Activated T-cell treated with anti-CD3 and anti-CD28 coated beads, Interleukin-2, amount 50 U/mL, for 1 hour (primary cell): ENCODE measurements around the gene USE1.
A peak's percentile ranks its signal among the peaks of the same experiment; 100 is the strongest.

Source experiments
- DNase-seq: peaks from one replicate; pipeline ENCODE4 v3.0.0-alpha.2; 2020

Gene USE1

DNA sequence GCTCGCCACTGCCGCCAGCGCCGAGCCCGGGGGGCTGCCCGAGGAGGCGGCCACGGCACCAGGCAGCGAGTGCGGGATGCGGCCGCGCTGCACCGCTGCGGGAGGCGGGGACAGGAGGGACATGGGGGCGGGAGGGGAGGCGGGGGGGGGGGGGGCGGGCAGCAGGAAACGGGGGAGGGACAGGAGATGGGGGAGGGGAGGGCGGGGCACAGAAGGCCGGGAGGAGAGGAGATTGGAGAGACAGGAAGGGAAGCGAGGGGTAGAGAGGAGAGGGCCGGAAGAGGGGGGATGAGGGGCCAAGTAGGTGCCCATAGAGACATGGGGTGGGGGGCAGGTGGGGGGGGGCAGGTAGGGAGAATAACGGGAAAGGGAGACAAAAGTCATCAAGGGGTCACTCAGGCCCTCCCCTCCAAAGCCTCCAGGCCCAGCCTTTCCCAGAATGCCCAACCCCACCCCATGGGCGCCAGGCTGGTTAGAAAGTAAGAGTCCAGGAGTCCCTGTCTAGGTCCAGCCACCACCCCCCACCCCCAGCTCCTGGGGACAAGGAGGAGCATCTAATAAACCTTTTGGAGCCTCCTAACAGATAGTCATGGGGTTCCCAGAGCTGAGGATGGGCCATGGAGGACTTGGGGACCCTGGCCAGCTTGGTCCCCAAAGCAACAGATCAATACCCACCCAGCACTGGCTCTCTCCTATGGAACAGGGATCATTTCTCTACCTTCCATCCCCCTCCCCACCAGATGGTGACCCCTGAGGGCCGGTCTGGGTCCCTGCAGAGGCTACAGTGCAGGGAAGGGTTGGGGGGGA is 21.0 kb downstream of the USE1 start:
- no peak for DNase-seq

DNA sequence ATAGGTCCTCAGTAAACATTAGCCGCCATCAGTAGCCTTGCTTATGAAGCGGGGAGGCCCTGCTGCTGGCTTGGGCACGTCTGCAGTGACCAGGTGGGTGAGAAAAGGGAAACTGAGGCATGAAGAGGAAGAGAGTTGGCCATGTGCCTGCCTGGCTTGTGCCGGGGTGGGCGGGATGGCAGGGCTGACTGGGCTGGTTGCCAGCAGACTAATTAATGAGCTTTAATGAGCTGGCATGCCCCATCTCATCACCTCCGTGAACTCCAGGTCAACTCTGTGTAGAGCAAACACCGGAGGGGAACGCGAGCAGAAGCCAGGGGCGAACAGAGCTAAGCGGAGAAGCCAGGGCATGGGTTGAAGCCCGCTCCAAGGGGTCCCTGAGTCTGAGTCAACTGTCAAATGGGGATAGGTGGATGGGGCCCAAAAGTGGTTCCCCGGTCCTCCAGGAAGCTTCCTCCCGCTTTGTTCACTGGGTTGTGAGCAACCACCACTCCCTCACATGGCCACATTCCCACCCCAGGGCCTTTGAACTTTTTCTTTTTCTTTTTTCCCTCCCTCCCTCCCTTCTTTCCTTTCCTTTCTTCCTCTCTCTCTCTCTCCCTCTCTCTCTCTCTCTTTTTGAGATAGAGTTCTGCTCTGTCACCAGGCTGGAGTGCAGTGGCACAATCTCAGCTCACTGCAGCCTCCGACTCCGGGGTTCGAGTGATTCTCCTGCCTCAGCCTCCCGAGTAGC is 21.8 kb downstream of the USE1 start:
- DNase-seq: no peak

DNA sequence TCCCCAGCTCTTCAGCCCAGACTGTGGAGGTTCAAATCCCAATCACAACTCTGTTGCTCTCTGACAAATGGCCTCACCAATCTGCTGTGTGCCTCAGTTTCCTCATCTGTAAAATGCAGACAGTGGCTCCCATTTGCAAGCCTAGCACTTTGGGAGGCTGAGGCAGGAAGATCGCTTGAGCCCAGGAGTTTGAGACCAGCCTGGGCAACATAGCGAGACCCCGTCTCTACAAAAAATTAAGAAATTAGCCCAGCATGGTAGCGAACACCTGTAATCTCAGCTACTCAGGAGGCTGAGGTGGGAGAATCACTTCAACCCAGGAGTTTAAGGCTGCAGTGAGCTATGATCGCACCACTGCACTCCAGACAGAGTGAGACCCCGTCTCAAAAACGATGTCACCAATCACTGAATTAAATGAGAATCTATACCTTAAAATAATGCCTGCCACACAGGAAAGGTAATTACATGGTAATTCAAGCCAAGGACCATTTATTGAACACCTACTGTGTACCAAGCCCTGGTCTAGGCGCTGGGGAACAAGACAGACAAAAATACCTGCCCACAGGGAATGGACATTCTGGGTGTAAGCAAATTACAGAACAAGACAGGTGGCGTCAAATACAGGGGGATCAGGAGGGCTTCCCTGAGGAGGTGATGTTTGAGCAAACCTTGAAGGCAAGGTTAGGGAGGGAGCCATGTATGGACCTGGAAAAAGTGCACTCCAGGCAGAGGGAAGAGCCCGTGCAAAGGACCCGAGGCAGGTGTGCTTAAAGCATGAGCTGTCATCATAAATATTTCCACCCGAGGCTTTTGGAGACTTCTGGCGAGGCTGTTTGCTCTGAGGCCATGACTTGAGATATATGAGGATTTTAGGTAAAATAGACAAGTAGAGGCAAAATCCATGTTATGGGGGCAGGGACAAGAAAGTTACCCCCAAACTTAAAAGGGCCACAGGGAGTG is 22.9 kb downstream of the USE1 start:
- no peak for DNase-seq

DNA sequence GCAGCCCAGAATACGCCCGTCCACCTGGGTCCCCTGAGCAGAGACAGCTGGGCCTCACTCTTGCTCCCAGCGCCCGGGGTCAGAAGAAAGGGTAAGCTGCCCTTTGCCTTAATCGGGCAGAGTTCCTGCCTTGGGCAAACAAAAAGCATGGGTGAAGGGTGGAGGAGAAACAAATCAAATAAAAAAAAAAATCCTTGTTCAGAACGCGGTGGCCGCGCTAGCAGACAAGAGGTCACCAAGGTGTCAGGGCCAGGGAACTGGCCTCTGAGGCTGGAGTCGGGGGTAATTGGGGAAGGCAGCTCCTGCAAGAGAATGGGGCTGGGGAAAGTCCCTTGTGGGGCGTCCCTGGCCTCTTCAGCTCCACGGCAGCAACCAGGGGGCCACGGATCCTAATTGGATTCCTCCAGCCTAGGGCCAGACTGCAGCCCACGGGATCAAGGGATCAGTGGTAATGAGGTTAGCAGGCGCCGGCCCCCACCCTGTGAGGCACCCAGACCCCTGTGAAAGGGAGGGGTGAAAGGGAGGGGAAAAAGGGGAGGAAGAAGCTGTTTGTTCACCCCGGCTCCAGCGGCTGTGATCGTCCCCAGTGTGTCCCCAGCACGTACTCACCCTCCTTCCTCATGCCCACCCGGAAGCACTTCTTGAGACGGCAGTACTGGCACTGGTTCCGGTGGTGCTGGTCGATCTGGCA is 25.1 kb downstream of the USE1 start:
- DNase-seq: no peak

DNA sequence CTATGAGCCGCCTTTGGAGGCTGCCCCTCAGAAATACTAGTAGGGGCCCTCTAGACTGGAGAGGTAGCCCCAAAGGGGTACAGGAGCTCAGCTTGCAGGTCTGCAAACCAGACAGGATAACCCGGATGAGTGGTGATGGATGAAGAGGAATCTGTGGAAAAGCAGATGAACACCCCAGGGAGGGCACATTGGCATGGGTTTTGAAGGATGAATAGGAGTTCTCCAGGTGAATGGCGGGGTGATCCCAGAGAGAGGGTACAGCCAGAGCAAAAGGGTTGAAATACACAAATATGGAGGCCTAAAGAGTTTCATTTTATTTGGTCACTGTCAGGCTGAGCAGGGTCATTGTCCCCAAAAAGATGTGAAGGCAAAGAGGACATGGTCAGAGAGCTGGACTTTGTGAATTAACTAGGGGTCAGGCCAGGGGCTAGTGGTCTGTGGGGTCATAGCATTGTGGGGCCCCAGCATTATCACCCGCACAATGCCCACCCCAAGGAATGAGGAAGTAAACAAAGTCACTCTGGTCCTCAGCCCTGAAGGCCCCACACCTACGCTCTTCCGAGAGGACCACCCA is 25.8 kb downstream of the USE1 start:
- DNase-seq: no peak

DNA sequence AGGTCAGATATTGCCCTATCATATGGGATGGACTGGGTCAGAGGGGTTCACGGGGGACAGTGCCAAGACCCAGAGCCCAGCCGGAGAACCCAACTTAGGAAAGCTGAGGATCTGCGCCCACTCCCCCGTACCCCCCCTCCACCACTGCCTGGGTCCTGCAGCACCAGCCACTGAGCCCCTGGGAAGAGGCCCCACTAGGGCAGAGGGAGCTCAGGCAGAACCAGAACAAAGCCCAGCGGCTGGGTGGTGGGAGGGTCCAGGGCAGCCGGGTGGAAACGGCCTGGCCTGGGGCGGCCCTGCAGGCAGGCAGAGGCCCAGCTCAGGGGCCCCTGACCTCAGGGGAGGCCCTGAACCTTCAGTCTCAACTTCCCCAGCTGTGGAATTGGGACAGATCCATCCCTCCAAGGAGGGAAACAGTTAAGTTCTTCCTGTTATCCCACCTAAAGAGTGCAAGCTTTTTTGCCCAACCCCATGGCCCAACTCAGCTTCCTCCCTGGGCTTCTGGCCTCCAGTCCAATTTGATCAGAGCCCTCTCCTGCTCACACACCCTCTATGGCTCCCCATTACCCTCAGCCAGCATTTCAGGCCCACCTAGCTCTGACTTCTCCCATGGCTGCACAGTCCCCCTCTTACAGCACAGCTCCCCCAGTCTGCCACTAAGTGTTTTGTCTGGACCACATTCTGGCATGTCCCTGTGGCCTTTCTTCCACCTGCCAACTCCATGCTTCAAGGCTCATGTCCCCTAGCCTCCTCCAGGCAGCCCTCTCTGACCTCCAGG is 27.5 kb downstream of the USE1 start:
- DNase-seq: no peak

DNA sequence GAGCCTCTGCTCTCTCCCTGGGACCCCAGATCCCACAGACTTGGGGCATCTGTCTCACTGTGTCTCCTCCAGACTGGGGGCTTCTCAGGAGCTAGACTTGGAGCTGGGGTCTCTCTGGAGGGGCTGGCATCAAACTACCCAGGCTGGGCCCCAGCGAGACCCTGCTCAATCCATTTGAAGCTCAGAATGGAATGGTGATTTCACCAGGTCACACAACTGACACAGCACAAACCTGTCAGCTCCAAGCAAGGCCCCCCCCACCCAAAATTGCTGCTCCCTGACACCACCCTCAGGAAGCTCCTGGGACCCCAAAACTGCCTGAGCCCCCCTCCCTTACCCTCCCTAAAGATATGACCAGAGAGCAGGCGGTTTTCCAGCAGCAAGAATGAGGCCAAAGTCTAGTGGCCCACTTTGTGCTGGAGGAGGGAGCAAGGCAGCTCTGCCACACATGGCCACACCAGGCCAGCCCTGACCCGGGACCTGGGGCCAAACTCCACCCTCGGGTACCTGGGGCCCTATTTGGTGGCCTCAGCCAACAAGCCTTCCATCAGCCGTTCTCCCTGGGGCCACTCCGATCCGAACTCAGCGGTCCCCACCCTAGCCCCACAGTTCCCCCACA is 28.2 kb downstream of the USE1 start:
- no peak for DNase-seq

DNA sequence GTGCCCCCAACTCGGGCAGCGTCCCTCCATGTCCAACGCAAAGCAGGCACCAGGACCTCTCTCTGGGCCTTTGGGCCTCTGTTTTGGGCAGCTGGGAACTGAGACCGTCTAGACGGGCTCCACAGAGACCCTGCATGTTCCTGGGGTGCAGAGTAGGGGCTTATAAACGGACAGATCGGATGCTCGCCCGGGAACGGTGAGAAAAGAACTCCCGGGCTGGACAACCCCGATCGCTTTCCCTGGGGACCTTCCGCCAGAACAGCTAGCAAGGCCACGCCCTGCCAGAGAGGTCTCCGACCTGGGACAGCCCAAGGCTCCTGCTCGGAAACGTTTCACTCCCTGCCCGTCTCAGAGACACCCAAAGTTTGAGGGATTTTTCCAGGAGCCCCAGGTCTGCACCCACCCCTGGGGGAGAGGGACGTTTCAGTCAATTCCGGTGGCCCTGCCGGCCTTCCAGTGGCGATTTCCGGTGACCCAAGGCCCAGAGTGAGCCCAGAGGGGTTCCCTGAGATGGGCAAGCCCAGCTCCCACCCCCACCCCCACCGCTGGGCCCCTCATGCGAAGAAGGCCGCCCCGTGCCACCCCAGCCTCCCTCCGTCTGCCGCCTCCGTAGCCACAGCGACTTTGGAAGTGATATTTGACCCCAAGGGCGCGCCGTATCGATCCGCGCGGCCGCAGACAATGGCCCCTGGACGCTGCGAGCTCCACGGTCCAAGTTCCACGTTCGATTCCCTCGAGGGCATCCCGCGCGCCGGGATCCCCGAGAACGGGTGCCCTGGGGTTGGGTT is 28.9 kb downstream of the USE1 start:
- DNase-seq: no peak

DNA sequence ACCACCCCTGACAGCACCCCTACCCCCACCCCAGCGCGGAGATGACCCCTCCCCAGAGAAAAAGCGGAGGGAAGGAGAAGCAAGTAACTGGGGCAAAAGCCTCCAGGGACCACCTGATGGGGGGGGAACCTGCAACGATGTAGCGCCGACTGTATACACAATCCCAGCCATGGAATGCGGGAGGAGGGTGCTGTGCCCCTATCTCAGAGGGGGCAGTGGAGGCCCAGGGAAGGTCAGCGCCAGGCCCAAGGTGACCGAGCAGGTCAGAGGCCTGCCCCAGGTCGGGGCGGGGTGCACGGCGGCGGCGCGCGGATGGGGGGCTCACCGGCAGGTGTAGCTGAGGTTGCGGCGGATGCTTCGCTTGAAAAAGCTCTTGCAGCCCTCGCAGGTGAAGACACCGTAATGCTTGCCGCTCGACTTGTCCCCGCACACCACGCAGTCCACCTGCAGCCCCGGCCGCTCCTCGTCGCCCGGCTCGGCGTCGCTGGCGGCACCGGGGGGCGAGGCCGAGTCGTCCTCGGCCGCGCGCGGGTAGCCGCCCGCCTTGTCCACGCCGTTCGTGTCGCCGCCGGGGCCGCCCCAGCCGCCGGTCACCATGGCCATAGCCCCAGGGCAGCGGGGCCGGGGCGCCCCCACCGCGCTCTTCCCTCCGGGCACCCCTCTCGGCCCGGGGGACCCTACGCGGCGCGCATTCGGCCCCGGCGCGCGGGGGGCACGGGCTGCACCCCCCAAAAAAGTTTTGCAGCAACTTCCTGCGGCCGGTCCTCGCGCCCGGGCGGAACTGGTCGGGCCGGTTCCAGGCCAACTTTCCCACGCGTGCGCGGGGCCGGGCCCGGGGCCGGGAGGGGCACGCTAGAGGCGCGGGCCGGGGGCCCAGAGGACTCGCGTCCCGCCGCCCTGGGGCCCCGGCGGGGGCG is 29.7 kb downstream of the USE1 start:
- DNase-seq: peak; percentile 35

DNA sequence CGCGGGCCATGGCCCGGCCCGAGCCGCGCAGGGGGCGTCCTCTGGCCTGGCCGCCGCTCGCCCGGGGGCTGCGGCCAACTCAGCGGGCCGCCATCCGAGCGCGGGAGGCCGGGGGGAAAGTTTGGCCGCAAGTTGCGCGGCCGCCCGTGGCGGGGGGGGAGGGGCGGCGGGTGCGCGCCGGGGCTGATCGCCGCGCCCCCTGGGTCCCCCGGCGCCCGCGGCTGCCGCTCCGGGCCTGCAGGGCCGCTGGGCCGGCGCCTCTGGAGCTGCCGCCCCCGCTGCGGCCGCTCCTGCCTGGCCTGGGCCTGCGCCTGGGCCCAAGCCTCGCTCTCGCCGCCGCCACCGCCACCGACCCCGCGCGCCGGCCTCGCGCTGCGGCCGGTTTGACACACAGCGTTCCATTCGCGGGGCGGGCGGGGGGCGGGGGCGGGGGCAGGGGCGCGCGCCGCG is 30.4 kb downstream of the USE1 start, which contains the start of gene NR2F6:
Gene NR2F6, minus strand, starts transcription at position 385 of the 450 bp plus-strand sequence. CDS start 699 bp downstream, outside the sequence.
- peak; percentile 73 for DNase-seq

DNA sequence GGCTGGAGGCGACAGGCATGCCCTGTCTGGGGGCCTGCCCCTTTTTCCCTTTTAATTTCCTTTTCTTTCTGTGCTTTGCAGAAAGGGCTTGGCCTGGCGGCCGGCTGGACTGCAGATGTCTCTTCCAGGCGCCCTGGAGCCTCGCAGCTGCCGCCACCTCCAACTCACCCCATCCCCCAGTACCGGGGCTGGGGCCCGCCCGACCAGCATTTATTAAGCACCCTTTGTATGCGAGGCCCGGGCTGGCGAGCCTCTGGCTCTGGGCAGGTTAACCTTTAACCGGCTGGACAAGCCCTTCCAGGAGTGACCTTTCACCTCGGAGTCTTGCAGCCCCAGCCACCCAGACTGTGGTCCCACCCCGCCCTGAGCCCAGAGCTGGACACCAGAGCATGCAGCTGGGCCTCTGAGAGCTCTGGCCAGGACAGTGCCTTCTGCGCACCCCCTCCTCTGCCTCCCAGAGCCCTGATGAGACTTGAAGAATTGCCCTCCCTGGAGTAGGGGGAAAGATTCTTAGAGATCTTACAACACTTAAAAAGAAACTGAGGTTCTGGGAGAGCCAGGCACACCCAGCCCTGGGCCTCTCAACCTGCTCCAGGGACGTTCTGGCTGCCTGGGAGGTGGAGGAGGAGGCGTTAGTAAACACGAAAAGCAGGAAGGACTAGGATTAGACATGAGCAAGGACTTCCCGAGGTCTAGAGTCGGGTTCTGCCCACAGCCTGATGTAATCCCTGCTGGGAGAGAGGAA is 31.7 kb downstream of the USE1 start:
- DNase-seq: no peak

DNA sequence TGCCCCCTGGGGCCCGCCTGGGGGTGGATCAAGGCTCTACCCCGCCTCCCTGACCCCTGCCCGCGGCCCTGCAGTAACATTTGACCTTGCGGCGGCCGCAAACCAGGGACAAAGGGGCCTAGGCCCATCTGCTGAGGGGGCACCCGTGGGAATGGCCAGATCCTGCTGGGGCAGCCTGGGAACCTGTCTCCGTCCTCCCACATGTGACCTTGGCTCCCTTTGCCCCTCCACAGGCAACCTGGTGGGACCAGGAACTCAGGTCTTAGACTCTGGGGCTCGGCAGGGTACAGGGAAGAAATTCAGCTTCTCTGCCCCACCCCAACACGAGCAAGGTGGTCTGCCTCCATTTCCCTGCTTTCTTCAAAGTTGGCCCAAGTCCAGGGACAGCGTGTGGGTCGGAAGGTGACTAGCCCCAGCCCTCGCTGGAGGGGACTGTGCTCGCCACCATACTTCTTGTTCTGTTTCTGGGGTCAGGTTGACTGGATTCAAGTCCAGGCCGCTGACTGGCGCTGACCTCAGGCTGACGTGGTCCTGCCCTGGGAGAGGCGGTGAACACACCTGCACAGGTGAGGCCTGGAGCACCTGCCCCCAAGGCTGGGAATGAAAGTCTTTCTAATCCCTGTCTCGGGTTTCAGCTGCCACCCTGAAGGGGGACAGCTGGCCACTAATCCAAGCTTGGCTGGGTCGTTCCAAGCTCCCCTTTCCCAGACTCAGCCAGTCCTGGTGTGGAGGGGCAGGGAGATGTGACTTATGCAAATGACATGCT is 33.0 kb downstream of the USE1 start:
- no peak for DNase-seq

DNA sequence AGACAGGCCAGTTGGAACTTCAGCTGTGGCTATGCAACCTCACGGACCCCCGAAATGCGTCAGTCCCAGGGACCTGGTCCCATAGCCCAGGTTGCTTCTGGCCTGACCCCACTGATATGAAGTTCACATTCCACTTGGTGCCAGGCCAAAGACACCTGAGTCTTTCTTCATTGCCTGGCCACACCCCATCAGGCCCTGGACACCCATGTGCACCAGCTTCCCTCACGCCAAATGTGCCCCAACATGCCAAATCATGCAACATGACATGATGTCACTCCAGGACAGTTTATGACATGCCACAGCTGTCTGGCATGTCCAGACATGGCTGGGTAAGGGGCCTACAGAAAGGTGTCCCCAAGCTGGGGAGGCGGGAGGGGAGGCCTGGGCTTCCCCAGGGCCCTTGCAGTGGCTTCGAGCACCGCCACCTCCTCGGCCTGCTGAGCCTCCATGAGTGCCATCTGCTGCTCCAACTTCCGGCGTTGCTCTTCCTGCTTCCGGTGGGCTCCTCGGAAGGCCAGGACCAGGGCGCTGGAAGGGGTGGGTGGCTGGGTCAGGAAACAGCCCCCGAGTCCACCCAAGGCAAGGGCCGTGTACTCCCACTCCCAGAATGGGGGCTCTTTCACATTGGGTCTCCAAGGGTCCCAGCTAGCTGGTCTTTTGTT is 34.9 kb downstream of the USE1 start:
- no peak for DNase-seq

DNA sequence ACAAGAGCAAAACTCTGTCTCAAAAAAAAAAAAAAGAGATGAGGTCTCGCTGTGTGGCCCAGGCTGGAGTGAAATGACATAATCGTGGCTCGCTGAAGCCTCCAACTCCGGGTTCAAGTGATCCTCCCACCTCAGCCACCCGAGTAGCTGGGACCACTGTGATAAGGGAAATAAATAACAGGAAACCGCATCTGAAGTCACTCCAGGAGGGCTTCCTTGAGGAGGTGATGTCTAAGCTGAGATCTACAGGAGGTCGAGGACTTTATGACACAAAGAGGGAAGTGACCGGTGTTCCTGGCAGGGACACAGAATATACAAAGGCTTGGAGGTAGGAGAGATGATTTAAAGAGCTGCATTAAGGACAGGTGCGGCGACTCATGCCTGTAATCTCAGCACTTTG is 39.5 kb downstream of the USE1 start:
- DNase-seq: no peak

DNA sequence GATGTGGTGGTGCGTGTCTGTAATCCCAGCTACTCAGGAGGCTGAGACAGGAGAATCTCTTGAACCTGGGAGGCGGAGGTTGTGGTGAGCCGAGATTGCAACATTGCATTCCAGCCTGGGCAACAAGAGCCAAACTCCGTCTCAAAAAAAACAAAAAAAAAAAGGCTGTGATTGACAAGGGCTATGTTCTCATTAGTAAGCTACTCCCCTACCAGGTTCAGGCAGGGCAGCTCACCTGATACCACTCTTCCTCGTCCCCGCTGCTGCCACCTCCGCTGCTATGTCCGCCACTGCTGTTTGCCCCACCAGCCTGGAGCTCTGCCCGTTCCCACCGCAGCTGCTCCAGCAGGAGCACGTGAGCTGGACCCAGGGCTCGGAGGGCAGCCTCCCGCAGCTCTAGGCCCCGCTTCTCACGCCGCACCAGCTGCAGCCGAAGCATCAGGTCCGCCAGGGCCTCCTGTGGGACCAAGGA is 40.0 kb downstream of the USE1 start:
- no peak for DNase-seq

DNA sequence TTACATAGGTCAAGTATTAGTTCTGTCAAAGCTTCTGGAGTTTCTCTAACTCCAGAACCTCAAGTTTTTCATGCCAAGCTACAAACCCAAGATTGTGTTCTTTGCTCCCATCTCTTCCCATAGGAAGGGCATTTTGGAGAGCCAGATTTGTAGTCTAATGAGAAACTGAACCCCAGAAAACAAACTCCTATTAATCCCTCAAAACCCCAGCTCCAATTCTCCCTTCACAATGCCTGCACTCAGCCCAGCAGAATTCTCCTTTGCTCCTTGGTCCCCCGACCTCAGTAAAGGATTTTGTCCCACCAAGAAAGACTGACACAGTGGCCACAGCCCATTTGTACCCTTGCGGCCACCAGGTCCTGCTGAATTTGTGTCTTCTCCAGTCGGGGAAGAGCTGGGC is 41.0 kb downstream of the USE1 start:
- DNase-seq: no peak
